CD4-positive, alpha-beta memory T cell (primary cell): Measurements from ENCODE around the gene NCOA6. TPM values are rescaled to one million over a fixed set of nuclear protein-coding genes. Genes with fewer than 3 reads are reported as not detected.
A peak's percentile ranks its signal among the peaks of the same experiment; 100 is the strongest.

ENCODE experiments used
- CTCF ChIA-PET: fragments of 350-600 bp; sonication (Branson Sonifier 250); formaldehyde crosslinking; loops from one replicate; lab custom pipeline; 2021; ENCODE audit warnings: inconsistent platforms; ENCODE audit not compliant: partially characterized antibody; lab: Charles Lee
- POLR2A ChIA-PET: fragments of 350-600 bp; sonication (Branson Sonifier 250); formaldehyde crosslinking; loops from one replicate; lab custom pipeline; 2021; ENCODE audit not compliant: partially characterized antibody; lab: Charles Lee
- DNase-seq, 5 donors: peaks; one replicate each; pipeline versions ENCODE4 v3.0.0 to v3.0.0-alpha.2; 2020 to 2022; ENCODE audit warnings: mixed read lengths in 1 of 5
- H3K27ac ChIP-seq: one replicate; pipeline ENCODE4 v1.7.0; 2013; ENCODE audit warnings: low read depth, low read length
- H3K27me3 ChIP-seq: 2 replicates; pipeline ENCODE4 v1.7.0; 2013; ENCODE audit warnings: mild to moderate bottlenecking, low read length, moderate library complexity; ENCODE audit not compliant: insufficient read depth
- H3K36me3 ChIP-seq: 2 replicates; pipeline ENCODE4 v1.7.0; 2013; ENCODE audit warnings: mild to moderate bottlenecking, low read length, moderate library complexity; ENCODE audit not compliant: insufficient read depth
- H3K4me1 ChIP-seq: 2 replicates; pipeline ENCODE4 v1.7.0; 2013; ENCODE audit warnings: mild to moderate bottlenecking, low read length, moderate library complexity; ENCODE audit not compliant: insufficient read depth
- H3K4me3 ChIP-seq, 2 donors: one replicate each; pipeline ENCODE4 v1.7.0; 2013; ENCODE audit warnings: low read length in 2 of 2, mild to moderate bottlenecking in 1 of 2
- H3K9me3 ChIP-seq, 2 donors: one replicate each; pipeline ENCODE4 v1.7.0; 2013; ENCODE audit warnings: low read length in 2 of 2, control low read depth in 1 of 2; ENCODE audit not compliant: control insufficient read depth in 1 of 2
- H3K27ac Mint-ChIP-seq, 7 donors: one replicate each; pipeline ENCODE4 v1.8.0; 2020 to 2021; ENCODE audit warnings: mixed read lengths in 7 of 7, mild to moderate bottlenecking in 6 of 7, inconsistent platforms in 3 of 7, moderate library complexity in 3 of 7
- H3K27me3 Mint-ChIP-seq, 2 donors: one replicate each; pipeline ENCODE4 v1.8.0; 2020 to 2021; ENCODE audit warnings: mixed read lengths in 2 of 2
- H3K36me3 Mint-ChIP-seq, 2 donors: one replicate each; pipeline ENCODE4 v1.8.0; 2020 to 2021; ENCODE audit warnings: mixed read lengths in 2 of 2, inconsistent platforms in 1 of 2, mild to moderate bottlenecking in 1 of 2
- H3K4me1 Mint-ChIP-seq, 4 donors: one replicate each; pipeline ENCODE4 v1.8.0; 2020 to 2021; ENCODE audit warnings: mixed read lengths in 4 of 4, mild to moderate bottlenecking in 1 of 4
- H3K4me3 Mint-ChIP-seq, 8 donors: one replicate each; pipeline ENCODE4 v1.8.0; 2020 to 2021; ENCODE audit warnings: mixed read lengths in 8 of 8, mild to moderate bottlenecking in 7 of 8, moderate library complexity in 6 of 8, inconsistent platforms in 3 of 8
- H3K9me3 Mint-ChIP-seq, 8 donors: one replicate each; pipeline ENCODE4 v1.8.0; 2020 to 2021; ENCODE audit warnings: mixed read lengths in 8 of 8, mild to moderate bottlenecking in 5 of 8, inconsistent platforms in 3 of 8, moderate library complexity in 1 of 8
- intact Hi-C: fragments of 100-400 bp; cut with micrococcal nuclease; formaldehyde crosslinking; loops from one replicate; pipeline ENCODE4 v1.15.1; 2023
- polyA plus RNA-seq, 2 donors: library from polyadenylated mRNA; unstranded; fragments of 300-500 nt; fragmentation: Illumina TruSeq; gene quantifications; one replicate each; pipeline ENCODE4 v1.2.3, GENCODE V29; 2021
- total RNA-seq, 2 experiments: library from RNA; stranded (reverse); gene quantifications; one replicate each; pipeline ENCODE4 v1.2.3, GENCODE V29; 2021

NCOA6 gene
- total and polyA plus RNA-seq, 4 experiments from 2014 or later: 0.60 to 29.9 (median 21.2) TPM

GRCh38 chr20:34750484-34750883 is 75.0 kb downstream of the NCOA6 start:
- Histone ChIP-seq H3K36me3 (peaks cover 36% of the 10 kb centered on the region), H3K4me3 (no peak overlapping the region), H3K4me1 (no peaks in the 10 kb centered on the region), H3K27ac (no peak overlapping the region), H3K9me3 (no peaks in the 10 kb centered on the region), H3K27me3 (no peaks in the 10 kb centered on the region)
- POLR2A ChIA-PET: no interaction called here
- intact Hi-C loops: no loop called here
- H3K9me3 Mint-ChIP-seq: no peaks in the 10 kb centered on the region
- no peaks in the 10 kb centered on the region for H3K27me3 Mint-ChIP-seq
- H3K36me3 Mint-ChIP-seq: peaks cover 43 to 64% of the 10 kb centered on the region in 2 donors
- peak overlapping the region in 1 of 7 donors; percentile 29 for H3K27ac Mint-ChIP-seq
- H3K4me3 Mint-ChIP-seq: no peak overlapping the region
- H3K4me1 Mint-ChIP-seq: peaks cover 0 to 2% (median 0%) of the 10 kb centered on the region in 4 donors
- DNase-seq: no peak
- CTCF ChIA-PET: no interaction called here

- intact Hi-C loops: no loop called here
- H3K36me3 ChIP-seq: peaks cover 31% of the 10 kb centered on the region
Observed at GRCh38 chr20:34748709-34749108, 76.7 kb downstream of the NCOA6 start.

GRCh38 chr20:34747479-34747878 is 78.0 kb downstream of the NCOA6 start:
- Mint-ChIP-seq H3K27me3 (no peaks in the 10 kb centered on the region), H3K36me3 (peaks cover 41 to 71% of the 10 kb centered on the region in 2 donors), H3K9me3 (no peaks in the 10 kb centered on the region), H3K4me1 (peaks cover 0 to 2% (median under 1%) of the 10 kb centered on the region in 4 donors), H3K4me3 (no peak overlapping the region), H3K27ac (peak overlapping the region in 3 of 7 donors; percentile 10 to 87 (median 51))
- no peaks in the 10 kb centered on the region for H3K9me3 ChIP-seq
- H3K27me3 ChIP-seq: no peaks in the 10 kb centered on the region
- no peak overlapping the region for H3K4me3 ChIP-seq
- no peaks in the 10 kb centered on the region for H3K4me1 ChIP-seq
- no peak overlapping the region for H3K27ac ChIP-seq
- ChIA-PET POLR2A (no interaction called here), CTCF (interaction anchor here (0.9 to 1.7 kb wide), 3 partner anchors 9 to 22 kb away, joined by 3 to 6 read pairs (median 3); no protein-coding TSS in a partner anchor)
- DNase-seq: no peak
- intact Hi-C loops: no loop called here
- peaks cover 38% of the 10 kb centered on the region for H3K36me3 ChIP-seq

More at GRCh38 chr20:34748709-34749108, 76.7 kb downstream of the NCOA6 start:
- H3K27ac Mint-ChIP-seq: peak overlapping the region in 1 of 7 donors; percentile 1
- no peaks in the 10 kb centered on the region for H3K27me3 Mint-ChIP-seq
- Histone ChIP-seq H3K27ac (no peak overlapping the region), H3K4me1 (no peaks in the 10 kb centered on the region), H3K4me3 (no peak overlapping the region), H3K27me3 (no peaks in the 10 kb centered on the region), H3K9me3 (no peaks in the 10 kb centered on the region)
- H3K36me3 Mint-ChIP-seq: peaks cover 35 to 63% of the 10 kb centered on the region in 2 donors
- no peaks in the 10 kb centered on the region for H3K9me3 Mint-ChIP-seq
- no peak for DNase-seq
- peaks cover 0 to 2% (median 0%) of the 10 kb centered on the region in 4 donors for H3K4me1 Mint-ChIP-seq
- H3K4me3 Mint-ChIP-seq: no peak overlapping the region
- ChIA-PET CTCF (interaction anchor here (1.7 kb wide), 1 partner anchor 21 kb away, joined by 6 read pairs; no protein-coding TSS in a partner anchor), POLR2A (interaction anchor here (0.5 kb wide), 1 partner anchor 56 kb away, joined by 3 read pairs; no protein-coding TSS in a partner anchor)

- ChIA-PET POLR2A (no interaction called here), CTCF (interaction anchor here (0.9 to 1.3 kb wide), 2 partner anchors 10 to 18 kb away, joined by 3 read pairs; no protein-coding TSS in a partner anchor)
- no peak overlapping the region for H3K27ac Mint-ChIP-seq
- Histone ChIP-seq H3K36me3 (peaks cover 37% of the 10 kb centered on the region), H3K27ac (no peak overlapping the region), H3K4me3 (no peak overlapping the region), H3K27me3 (no peaks in the 10 kb centered on the region), H3K4me1 (no peaks in the 10 kb centered on the region), H3K9me3 (no peaks in the 10 kb centered on the region)
- no peak overlapping the region for H3K4me3 Mint-ChIP-seq
- no peaks in the 10 kb centered on the region for H3K9me3 Mint-ChIP-seq
- H3K4me1 Mint-ChIP-seq: peaks cover 0 to 5% (median 0%) of the 10 kb centered on the region in 4 donors
- no peaks in the 10 kb centered on the region for H3K27me3 Mint-ChIP-seq
- DNase-seq: no peak
- H3K36me3 Mint-ChIP-seq: peaks cover 43 to 71% of the 10 kb centered on the region in 2 donors
- intact Hi-C loops: no loop called here
Observed at GRCh38 chr20:34746674-34747073, 78.8 kb downstream of the NCOA6 start.

DNA sequence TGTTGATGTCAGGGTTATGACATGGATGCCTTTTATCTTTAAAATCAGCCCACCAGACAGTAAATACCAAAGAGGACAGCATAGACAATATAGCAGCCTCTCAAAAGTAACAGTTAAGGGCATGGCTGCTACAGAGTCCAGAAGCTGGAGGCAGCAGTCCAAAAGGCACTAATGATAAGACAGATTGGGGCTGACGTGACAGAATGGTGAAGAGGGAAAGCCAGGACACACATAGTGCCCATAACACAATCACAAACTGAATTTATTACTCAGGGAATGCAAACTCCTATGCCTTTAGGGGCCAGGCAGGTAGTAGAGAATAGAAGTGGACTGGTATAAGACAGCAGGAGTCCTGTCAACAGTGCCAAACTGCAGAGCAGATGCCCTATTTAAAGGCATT is 80.6 kb downstream of the NCOA6 start:
- no peak for DNase-seq
- Histone ChIP-seq H3K4me1 (no peaks in the 10 kb centered on the region), H3K27me3 (no peaks in the 10 kb centered on the region), H3K27ac (no peak overlapping the region), H3K36me3 (peaks cover 37% of the 10 kb centered on the region), H3K9me3 (no peaks in the 10 kb centered on the region), H3K4me3 (no peak overlapping the region)
- Mint-ChIP-seq H3K36me3 (peaks cover 52 to 73% of the 10 kb centered on the region in 2 donors), H3K27me3 (no peaks in the 10 kb centered on the region), H3K4me3 (no peak overlapping the region), H3K27ac (no peak overlapping the region), H3K4me1 (peaks cover 0 to 5% (median 0%) of the 10 kb centered on the region in 4 donors), H3K9me3 (no peaks in the 10 kb centered on the region)
- POLR2A ChIA-PET: no interaction called here
- CTCF ChIA-PET: interaction anchor here (1.5 kb wide), 1 partner anchor 432 kb away, joined by 3 read pairs; no protein-coding TSS in a partner anchor
- intact Hi-C loops: no loop called here

- H3K27ac Mint-ChIP-seq: no peak overlapping the region
- H3K27ac ChIP-seq: no peak overlapping the region
- CTCF ChIA-PET: interaction anchor here (1.5 kb wide), 1 partner anchor 431 kb away, joined by 3 read pairs; no protein-coding TSS in a partner anchor
- no peak for DNase-seq
- H3K4me1 ChIP-seq: no peaks in the 10 kb centered on the region
- H3K36me3 Mint-ChIP-seq: peaks cover 48 to 69% of the 10 kb centered on the region in 2 donors
- H3K9me3 ChIP-seq: no peaks in the 10 kb centered on the region
- peaks cover 32% of the 10 kb centered on the region for H3K36me3 ChIP-seq
- intact Hi-C loops: no loop called here
- H3K27me3 ChIP-seq: no peaks in the 10 kb centered on the region
- H3K27me3 Mint-ChIP-seq: no peaks in the 10 kb centered on the region
- H3K4me1 Mint-ChIP-seq: peaks cover 0 to 5% (median 0%) of the 10 kb centered on the region in 4 donors
- POLR2A ChIA-PET: no interaction called here
- no peak overlapping the region for H3K4me3 ChIP-seq
- no peaks in the 10 kb centered on the region for H3K9me3 Mint-ChIP-seq
- H3K4me3 Mint-ChIP-seq: no peak overlapping the region
Observed at GRCh38 chr20:34744340-34744739, 81.1 kb downstream of the NCOA6 start.

DNA sequence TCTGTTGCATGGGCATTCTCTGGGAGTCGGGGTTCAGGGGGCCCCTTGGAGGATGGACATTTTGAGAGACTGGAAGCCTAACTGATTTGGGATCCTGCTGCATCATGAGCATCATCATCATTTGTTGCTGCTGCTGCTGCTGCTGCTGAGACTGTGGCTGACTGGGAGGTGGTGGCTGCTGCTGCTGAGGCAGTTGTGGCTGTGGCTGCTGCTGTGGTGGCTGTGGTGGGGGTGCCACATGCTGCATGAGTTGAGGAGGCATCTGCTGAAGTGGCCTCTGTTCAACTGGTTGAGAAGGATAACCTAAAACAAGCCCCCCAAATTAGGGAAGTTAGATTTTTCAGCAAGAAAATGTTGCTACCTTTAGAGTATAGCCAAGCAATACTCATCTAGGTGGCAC is 82.4 kb downstream of the NCOA6 start:
- POLR2A ChIA-PET: no interaction called here
- peaks cover 30% of the 10 kb centered on the region for H3K36me3 ChIP-seq
- H3K36me3 Mint-ChIP-seq: peaks cover 42 to 64% of the 10 kb centered on the region in 2 donors

More for the DNA sequence above, 82.4 kb downstream of the NCOA6 start:
- DNase-seq: no peak
- CTCF ChIA-PET: no interaction called here
- Mint-ChIP-seq H3K4me1 (peaks cover 0 to 5% (median 0%) of the 10 kb centered on the region in 4 donors), H3K27me3 (no peaks in the 10 kb centered on the region), H3K9me3 (no peaks in the 10 kb centered on the region), H3K27ac (peak overlapping the region in 1 of 7 donors; percentile 12), H3K4me3 (no peak overlapping the region)
- Histone ChIP-seq H3K9me3 (no peaks in the 10 kb centered on the region), H3K4me3 (no peak overlapping the region), H3K4me1 (no peaks in the 10 kb centered on the region), H3K27ac (no peak overlapping the region), H3K27me3 (no peaks in the 10 kb centered on the region)
- intact Hi-C loops: no loop called here
